MM.1S (cell line): ENCODE data around the gene TRIML1.

Experiments
- DNase-seq: peaks from one replicate; pipeline ENCODE4 v3.0.0-alpha.2; 2015
- H2AFZ ChIP-seq: fragments of 300-600 bp; sonication (generic); 2 replicates; pipeline ENCODE4 v1.6.0; 2016; ENCODE audit warnings: antibody characterized with exemption, low read length
- H3F3A ChIP-seq: fragments of 300-600 bp; sonication (generic); 2 replicates; pipeline ENCODE4 v1.6.1; 2016; ENCODE audit warnings: mild to moderate bottlenecking, antibody characterized with exemption, low read length, moderate library complexity, mixed read lengths; ENCODE audit not compliant: insufficient read depth
- H3K27ac ChIP-seq: fragments of 300-600 bp; sonication (generic); 2 replicates; pipeline ENCODE4 v1.5.1; 2016; ENCODE audit warnings: mild to moderate bottlenecking, low read length
- H3K27me3 ChIP-seq: fragments of 300-600 bp; sonication (generic); replicated peaks from 2 replicates; pipeline ENCODE4 v1.6.0; 2016; ENCODE audit warnings: low read length; ENCODE audit not compliant: insufficient read depth
- H3K36me3 ChIP-seq: fragments of 300-600 bp; sonication (generic); replicated peaks from 2 replicates; pipeline ENCODE4 v1.6.1; 2016; ENCODE audit warnings: mild to moderate bottlenecking, low read length, mixed read lengths; ENCODE audit not compliant: insufficient read depth
- H3K4me1 ChIP-seq: fragments of 300-600 bp; sonication (generic); 2 replicates; pipeline ENCODE4 v1.6.1; 2016; ENCODE audit warnings: low read length, mixed read lengths
- H3K4me2 ChIP-seq: fragments of 300-600 bp; sonication (generic); 2 replicates; pipeline ENCODE4 v1.6.0; 2016; ENCODE audit warnings: low read depth, low read length
- H3K4me3 ChIP-seq: fragments of 300-600 bp; sonication (generic); 2 replicates; pipeline ENCODE4 v1.5.1; 2016; ENCODE audit warnings: low read length, mixed read lengths
- H3K79me2 ChIP-seq: fragments of 300-600 bp; sonication (generic); 2 replicates; pipeline ENCODE4 v1.6.1; 2016; ENCODE audit warnings: mixed run types, low read length, mixed read lengths
- H3K9ac ChIP-seq: fragments of 300-600 bp; sonication (generic); 2 replicates; pipeline ENCODE4 v1.6.1; 2016; ENCODE audit warnings: low read length, mixed read lengths
- H3K9me2 ChIP-seq: fragments of 300-600 bp; sonication (generic); replicated peaks from 2 replicates; pipeline ENCODE4 v1.6.1; 2016; ENCODE audit warnings: mild to moderate bottlenecking, low read length, mixed read lengths; ENCODE audit not compliant: insufficient read depth
- H3K9me3 ChIP-seq: fragments of 300-600 bp; sonication (generic); replicated peaks from 2 replicates; pipeline ENCODE4 v1.6.1; 2016; ENCODE audit warnings: mild to moderate bottlenecking, low read length, mixed read lengths; ENCODE audit not compliant: insufficient read depth
- H4K20me1 ChIP-seq: fragments of 300-600 bp; sonication (generic); 2 replicates; pipeline ENCODE4 v1.6.1; 2016; ENCODE audit warnings: mild to moderate bottlenecking, low read length, moderate library complexity, mixed read lengths; ENCODE audit not compliant: insufficient read depth
- EZH2 ChIP-seq: fragments of 300-600 bp; sonication (generic); optimal IDR thresholded peaks from 2 replicates; pipeline ENCODE3; 2017; ENCODE audit warnings: low read depth, mild to moderate bottlenecking, antibody characterized with exemption, low read length, mixed read lengths
- EZH2phosphoT487 ChIP-seq: fragments of 300-600 bp; sonication (generic); IDR thresholded peaks from 2 replicates; pipeline ENCODE4 v1.6.1; 2018; ENCODE audit warnings: antibody characterized with exemption, low read length
- TF ChIP-seq, protein P1 (sequence below): fragments of 300-600 bp; sonication (generic); IDR thresholded peaks from 2 replicates; pipeline ENCODE4 v1.5.1; 2016; ENCODE audit warnings: antibody characterized with exemption, low read length, mixed read lengths

TRIML1 gene

GRCh38 chr4:188190461-188190860 lies 51.2 kb downstream of the TRIML1 start:
- no peaks in the 10 kb centered on the region for H3K36me3 ChIP-seq
- H3K27me3 ChIP-seq = no peaks in the 10 kb centered on the region
- H3K9ac ChIP-seq = no peak overlapping the region
- H3K9me2 ChIP-seq = no peaks in the 10 kb centered on the region
- no peaks in the 10 kb centered on the region for H3K9me3 ChIP-seq
- H3K27ac ChIP-seq = no peak overlapping the region
- H3K4me3 ChIP-seq = no peak overlapping the region
- no peaks in the 10 kb centered on the region for H3K4me1 ChIP-seq
- H3K4me2 ChIP-seq = no peak overlapping the region
- no peaks in the 10 kb centered on the region for H3F3A ChIP-seq
- no peaks in the 10 kb centered on the region for H4K20me1 ChIP-seq
- DNase-seq = no peak
- no peak overlapping the region for H2AFZ ChIP-seq
- H3K79me2 ChIP-seq = no peaks in the 10 kb centered on the region
- TF ChIP-seq, protein P1, sequence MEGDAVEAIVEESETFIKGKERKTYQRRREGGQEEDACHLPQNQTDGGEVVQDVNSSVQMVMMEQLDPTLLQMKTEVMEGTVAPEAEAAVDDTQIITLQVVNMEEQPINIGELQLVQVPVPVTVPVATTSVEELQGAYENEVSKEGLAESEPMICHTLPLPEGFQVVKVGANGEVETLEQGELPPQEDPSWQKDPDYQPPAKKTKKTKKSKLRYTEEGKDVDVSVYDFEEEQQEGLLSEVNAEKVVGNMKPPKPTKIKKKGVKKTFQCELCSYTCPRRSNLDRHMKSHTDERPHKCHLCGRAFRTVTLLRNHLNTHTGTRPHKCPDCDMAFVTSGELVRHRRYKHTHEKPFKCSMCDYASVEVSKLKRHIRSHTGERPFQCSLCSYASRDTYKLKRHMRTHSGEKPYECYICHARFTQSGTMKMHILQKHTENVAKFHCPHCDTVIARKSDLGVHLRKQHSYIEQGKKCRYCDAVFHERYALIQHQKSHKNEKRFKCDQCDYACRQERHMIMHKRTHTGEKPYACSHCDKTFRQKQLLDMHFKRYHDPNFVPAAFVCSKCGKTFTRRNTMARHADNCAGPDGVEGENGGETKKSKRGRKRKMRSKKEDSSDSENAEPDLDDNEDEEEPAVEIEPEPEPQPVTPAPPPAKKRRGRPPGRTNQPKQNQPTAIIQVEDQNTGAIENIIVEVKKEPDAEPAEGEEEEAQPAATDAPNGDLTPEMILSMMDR = no peak
- TF ChIP-seq EZH2 = no peak
- no peak for TF ChIP-seq EZH2phosphoT487

GRCh38 chr4:188194421-188194820 lies 55.2 kb downstream of the TRIML1 start:
- Histone ChIP-seq H2AFZ (no peak overlapping the region), H3K27ac (no peak overlapping the region), H3K9ac (no peak overlapping the region), H3K4me1 (no peaks in the 10 kb centered on the region), H3K9me2 (no peaks in the 10 kb centered on the region), H4K20me1 (no peaks in the 10 kb centered on the region), H3K4me3 (no peak overlapping the region), H3K79me2 (no peaks in the 10 kb centered on the region), H3K36me3 (no peaks in the 10 kb centered on the region), H3K9me3 (no peaks in the 10 kb centered on the region), H3K27me3 (no peaks in the 10 kb centered on the region), H3F3A (no peaks in the 10 kb centered on the region), H3K4me2 (no peak overlapping the region)
- no peak for DNase-seq
- no peak for TF ChIP-seq EZH2
- TF ChIP-seq, protein P1 = no peak
- TF ChIP-seq EZH2phosphoT487 = no peak

DNA sequence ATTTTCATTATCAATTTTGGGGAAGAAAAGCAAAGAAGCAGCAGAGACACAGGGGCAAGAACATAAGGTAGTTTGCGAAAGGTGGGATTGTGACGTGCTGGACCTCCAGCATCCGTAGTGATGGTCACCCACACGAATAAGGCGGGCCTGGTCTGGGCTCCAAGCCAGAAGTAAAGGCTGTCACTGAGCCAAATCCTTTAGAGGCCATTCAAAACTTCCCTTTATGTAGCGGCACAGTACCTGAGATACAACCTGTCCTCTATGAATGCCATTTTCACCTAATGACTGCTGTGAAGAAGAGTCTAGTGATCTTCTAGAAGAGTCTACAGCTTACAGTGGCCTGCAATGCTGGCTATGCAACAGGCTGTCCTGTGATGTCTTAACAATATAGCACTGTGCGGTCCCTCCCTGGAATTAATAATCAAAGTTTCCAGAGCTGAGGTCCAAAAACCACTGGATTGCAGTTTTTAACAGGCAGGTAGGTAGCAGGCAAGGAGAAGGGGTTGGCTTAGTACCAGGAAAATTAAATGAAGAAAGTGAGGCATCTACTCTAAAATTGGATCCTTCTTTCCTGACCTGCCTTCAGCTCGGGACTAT lies 56.2 kb downstream of the TRIML1 start:
- Histone ChIP-seq H3K79me2 (no peaks in the 10 kb centered on the region), H2AFZ (no peak overlapping the region), H3F3A (no peaks in the 10 kb centered on the region), H3K4me1 (no peaks in the 10 kb centered on the region), H3K9me2 (no peaks in the 10 kb centered on the region), H3K9me3 (no peaks in the 10 kb centered on the region), H3K36me3 (no peaks in the 10 kb centered on the region), H3K27ac (no peak overlapping the region), H3K4me3 (no peak overlapping the region), H3K9ac (no peak overlapping the region), H3K27me3 (no peaks in the 10 kb centered on the region), H4K20me1 (no peaks in the 10 kb centered on the region), H3K4me2 (no peak overlapping the region)
- TF ChIP-seq EZH2 = no peak
- no peak for TF ChIP-seq EZH2phosphoT487
- TF ChIP-seq, protein P1 = no peak
- DNase-seq = no peak
